ENCODE results near the gene CEBPZ.

GRCh38 chr2:37211212-37211611 lies 20.2 kb downstream of the CEBPZ start:
- TF ChIP-seq POLR2A (IDR thresholded peaks at IDR 0.05; ENCODE audit: low read depth, low read length) = no peak
- no peak for TF ChIP-seq POLR2AphosphoS5 (IDR thresholded peaks at IDR 0.05; ENCODE audit: insufficient read depth, low read depth, low read length)
- TF ChIP-seq CTCF (IDR thresholded peaks at IDR 0.05; ENCODE audit: extremely low read depth in 1 of 2, insufficient read depth in 1 of 2, low read depth in 1 of 2, low read length in 2 of 2) = no peak
